Omental fat pad (tissue), 4 donors: ENCODE data around the gene SAG. TPM values are rescaled to one million over a fixed set of nuclear protein-coding genes. Genes with fewer than 3 reads are reported as not detected.

Experiments used
- ATAC-seq: fragments of 150-250 bp; one replicate; pipeline ENCODE4 v1.9.1; 2016; ENCODE audit warnings: mild to moderate bottlenecking, moderate library complexity; ENCODE audit not compliant: low FRiP score
- DNase-seq: peaks from one replicate; pipeline ENCODE4 v3.0.0-alpha.2; 2019; ENCODE audit warnings: low spot score
- CTCF ChIP-seq, 3 donors: fragments of 450-650 bp; IDR thresholded peaks; one replicate each; pipeline ENCODE4 v1.5.1; 2016 to 2017; ENCODE audit warnings: antibody characterized with exemption in 3 of 3, mild to moderate bottlenecking in 3 of 3, moderate library complexity in 2 of 3
- total RNA-seq, 4 donors: library from RNA; depleted of rRNA; stranded (reverse); fragments of >200 nt; gene quantifications; one replicate each; pipeline ENCODE4 v1.1.0, GENCODE V29; 2016

Gene SAG
- total RNA-seq, 4 donors from 2014 or later, result 0.09 TPM; not detected in 3

GRCh38 chr2:233351423-233351822, 43.8 kb downstream of the SAG start:
- ATAC-seq (no peak), DNase-seq (no peak)
- no peak for TF ChIP-seq CTCF (IDR thresholded peaks at IDR 0.05)

GRCh38 chr2:233352141-233352842, 44.7 kb downstream of the SAG start:
- no peak for ATAC-seq
- no peak for DNase-seq
- TF ChIP-seq CTCF (IDR thresholded peaks at IDR 0.05), result no peak

DNA sequence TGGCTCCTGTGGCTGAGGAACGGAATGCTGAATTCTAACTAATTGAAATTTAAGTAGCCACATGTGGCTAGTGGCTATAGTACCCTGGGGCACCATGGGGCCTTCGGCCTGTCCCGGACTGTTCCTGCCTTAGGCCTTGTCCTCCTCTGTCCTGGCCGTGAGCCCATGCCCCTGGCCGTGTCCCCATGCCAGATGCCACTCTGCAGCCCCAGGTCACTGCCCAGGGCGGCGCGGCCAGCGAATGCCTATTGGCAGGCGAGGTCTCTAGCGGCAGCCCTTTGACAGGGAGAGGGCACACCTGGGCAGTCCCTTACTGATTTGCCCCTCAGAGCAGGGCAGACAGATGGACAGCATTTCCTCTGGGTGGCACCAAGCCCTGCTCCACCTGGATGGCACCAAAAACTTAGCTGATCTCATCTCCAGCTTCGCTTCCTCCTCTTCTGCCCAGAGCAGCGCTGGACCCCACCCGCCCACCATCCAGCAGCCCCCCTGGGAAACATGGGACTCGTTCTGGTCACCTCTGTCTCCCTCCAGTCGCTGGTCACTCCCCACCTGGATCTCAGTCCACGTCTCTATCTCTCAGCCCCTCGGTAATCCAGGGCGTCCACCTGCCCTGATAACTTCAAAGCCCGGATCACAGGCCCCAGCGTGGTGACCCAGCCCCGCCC, 45.6 kb downstream of the SAG start:
- ATAC-seq (no peak), DNase-seq (no peak)
- no peak for TF ChIP-seq CTCF (IDR thresholded peaks at IDR 0.05)

- DNase-seq (no peak), ATAC-seq (peak; percentile 84)
- TF ChIP-seq CTCF (IDR thresholded peaks at IDR 0.05), result no peak
Measured at GRCh38 chr2:233353769-233354499, 46.3 kb downstream of the SAG start, which contains the start of gene DGKD. Gene DGKD (plus strand): TSS chr2:233354494. CDS start chr2:233354519, 25 bp downstream.

- no peak for DNase-seq
- no peak for TF ChIP-seq CTCF (IDR thresholded peaks at IDR 0.05)
- ATAC-seq, result no peak
Measured at GRCh38 chr2:233354500-233354924, 46.9 kb downstream of the SAG start.

- ATAC-seq (no peak), DNase-seq (no peak)
- no peak for TF ChIP-seq CTCF (IDR thresholded peaks at IDR 0.05)
Measured at GRCh38 chr2:233354971-233355574, 47.5 kb downstream of the SAG start.
